Measurements from ENCODE around the gene FAM83F.
A peak's percentile ranks its signal among the peaks of the same experiment; 100 is the strongest.
"Not testable (repeated sequence)": the region's sequence is repeated elsewhere in the genome, so short reads cannot be mapped to it uniquely, and the experiment has no call there.

The FAM83F gene

DNA sequence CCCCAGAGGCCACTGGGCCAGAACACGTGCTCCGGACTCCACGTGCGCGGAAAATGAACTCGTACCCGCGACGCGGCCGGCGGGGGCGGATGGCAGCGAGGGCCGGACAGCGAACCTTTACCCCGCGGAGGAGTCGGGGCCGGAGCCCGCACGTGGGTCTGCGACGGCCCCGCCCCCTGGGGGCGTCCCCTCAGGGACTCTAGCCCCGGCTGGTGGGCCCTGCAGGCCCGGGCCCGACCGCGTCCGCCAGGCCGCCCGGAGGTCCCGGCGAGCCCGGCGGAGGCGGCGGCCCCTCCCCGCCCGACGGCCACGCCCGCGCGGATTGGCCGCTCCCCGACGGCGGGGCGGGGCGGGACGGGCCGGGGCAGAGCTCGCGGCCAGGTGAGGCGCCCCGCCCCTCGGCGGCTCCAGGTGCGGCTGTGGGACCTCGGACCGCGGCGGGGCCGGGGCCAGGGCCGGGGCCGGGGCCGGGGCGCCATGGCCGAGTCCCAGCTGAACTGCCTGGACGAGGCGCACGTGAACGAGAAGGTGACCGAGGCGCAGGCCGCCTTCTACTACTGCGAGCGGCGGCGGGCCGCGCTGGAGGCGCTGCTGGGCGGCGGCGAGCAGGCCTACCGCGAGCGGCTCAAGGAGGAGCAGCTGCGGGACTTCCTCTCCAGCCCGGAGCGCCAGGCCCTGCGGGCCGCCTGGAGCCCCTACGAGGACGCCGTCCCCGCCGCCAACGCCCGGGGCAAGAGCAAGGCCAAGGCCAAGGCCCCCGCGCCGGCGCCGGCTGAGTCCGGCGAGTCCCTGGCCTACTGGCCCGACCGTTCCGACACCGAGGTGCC, at the start of gene FAM83F:
TSS of gene FAM83F (plus strand) at position 389 of the 827 bp plus-strand sequence. CDS start at position 478, 89 bp downstream.
- peak; percentile 99 for DNase-seq (ENCODE audit: low spot score)

DNA sequence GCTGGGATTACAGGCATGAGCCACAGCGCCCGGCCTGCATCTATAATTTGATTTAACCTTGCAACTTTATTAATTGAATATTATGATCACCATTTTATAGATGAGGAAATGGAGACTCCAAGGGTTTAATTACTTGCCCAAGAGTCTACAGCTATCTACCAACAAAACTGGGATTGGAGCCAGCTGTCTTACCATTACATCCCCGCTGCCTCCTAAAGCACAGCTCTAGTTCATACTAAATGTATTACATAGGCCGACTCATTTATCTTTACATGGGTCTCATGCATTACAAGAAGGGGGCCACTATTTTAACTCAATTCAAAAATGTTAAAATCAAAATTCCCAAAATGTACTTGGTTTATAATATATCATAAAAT, 48.6 kb upstream of the FAM83F start:
- no peak for DNase-seq (ENCODE audit: low spot score)

DNA sequence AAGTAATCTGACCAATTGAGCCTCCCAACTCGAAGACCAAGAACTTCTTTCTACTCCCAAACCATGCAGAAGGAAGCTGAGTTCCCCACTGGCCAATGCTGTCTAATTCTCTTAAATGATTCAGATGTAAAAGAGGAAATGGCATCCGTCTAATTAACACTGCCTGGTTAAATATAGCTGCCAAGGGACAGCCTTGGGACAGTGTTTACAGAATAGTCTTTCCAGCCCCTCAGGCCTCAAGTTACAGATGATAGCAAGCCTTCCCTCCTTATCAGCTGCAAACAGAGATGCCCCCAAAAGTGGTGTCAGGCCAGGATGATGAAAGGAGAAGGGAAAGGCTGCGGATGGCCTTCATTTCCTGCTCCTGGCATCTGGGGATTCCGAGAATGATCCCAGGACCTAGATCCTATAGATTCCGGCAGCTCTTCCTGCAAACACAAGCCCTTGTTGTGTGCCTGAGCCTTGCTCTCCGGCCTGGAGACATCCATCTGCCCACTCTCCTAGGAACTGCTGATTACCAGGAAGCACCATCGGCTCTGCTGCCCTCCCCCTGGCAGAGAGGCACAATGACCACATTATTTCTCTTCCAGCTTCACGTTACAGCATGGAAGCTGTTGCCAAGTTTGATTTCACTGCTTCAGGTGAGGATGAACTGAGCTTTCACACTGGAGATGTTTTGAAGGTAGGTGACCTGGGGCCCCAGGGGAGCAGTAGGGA, 48.1 kb upstream of the FAM83F start:
- no peak for DNase-seq (ENCODE audit: low spot score)

DNA sequence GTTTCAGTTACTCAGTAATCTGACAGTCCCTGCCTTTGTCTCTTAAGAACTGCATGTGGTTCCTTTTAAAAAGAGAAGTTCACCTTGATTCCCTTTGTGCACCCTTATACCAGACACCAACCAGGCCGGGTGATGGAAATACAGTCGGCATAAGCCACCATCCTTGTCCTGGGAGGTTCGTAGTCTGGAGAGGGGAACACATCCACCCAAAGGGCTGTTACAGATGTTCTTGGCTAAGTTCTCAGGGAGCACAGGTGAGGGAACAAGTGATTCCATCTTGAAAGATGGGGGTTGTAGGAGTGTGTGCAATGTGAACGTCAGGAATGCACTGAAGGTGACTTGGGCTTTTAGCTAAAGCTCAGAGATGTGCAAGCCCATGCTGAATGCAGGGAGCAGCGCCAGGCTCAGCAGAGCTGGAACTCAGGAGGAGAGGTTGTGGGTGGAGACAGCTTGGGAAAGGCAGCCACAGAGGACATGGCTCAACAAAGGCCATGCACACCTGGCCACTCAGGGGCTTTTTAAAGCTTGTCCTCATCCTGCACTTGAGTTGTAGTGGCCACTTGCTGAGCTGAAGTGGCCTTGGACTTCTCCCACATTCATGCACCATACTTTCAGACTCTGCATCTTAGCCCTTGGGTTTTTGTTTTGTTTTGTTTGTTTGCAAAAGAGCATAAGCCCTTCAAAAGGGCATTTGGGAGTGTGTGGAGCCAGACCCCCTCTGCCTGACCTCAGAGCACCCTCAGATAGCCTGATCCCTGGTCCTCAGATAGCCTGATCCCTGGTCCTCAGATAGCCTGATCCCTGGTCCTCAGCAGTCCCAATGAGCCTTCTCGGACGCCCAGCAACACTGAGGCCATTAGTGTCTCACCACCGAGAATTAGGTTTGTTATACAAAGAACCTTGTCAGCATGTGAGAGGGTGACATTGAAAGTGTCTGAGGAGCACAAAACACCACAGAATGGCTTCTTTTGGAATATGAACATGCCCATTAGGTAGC, 47.2 kb upstream of the FAM83F start:
- no peak for DNase-seq (ENCODE audit: low spot score)

DNA sequence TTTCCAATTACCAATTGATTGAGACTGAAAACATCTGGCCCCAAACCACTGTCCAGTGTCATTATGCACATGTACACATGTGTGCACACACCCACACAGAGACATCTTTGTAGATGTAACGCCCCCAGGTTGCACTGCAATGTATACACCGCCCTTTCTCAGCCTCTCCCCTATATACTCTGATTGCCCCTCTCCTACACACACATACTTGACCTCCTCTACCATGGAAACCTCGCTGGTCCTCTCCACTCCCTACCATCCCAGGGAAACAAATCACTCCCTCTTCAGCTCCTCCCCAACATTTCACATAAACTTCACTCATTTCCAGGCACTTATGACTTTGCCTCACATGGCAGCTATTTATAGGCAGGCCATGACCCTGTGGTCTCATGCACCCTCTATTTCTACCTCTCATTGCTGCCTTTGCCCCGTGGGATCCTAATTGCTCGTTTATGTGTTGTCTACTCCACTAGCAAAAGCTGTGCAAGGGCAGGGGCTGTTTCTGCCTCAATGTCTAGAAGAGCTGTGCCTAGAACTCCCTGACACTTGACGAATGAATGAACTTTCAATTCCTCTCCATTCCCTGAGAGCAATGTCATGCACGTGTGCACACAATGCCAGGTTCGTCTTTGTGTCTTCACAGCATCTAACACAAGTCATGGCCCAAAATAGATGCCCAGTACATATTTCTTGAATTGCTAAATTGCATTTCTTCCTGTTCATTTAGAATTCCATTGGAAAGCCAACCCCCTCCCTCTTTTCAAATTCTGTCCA, 44.6 kb upstream of the FAM83F start:
- no peak for DNase-seq (ENCODE audit: low spot score)

DNA sequence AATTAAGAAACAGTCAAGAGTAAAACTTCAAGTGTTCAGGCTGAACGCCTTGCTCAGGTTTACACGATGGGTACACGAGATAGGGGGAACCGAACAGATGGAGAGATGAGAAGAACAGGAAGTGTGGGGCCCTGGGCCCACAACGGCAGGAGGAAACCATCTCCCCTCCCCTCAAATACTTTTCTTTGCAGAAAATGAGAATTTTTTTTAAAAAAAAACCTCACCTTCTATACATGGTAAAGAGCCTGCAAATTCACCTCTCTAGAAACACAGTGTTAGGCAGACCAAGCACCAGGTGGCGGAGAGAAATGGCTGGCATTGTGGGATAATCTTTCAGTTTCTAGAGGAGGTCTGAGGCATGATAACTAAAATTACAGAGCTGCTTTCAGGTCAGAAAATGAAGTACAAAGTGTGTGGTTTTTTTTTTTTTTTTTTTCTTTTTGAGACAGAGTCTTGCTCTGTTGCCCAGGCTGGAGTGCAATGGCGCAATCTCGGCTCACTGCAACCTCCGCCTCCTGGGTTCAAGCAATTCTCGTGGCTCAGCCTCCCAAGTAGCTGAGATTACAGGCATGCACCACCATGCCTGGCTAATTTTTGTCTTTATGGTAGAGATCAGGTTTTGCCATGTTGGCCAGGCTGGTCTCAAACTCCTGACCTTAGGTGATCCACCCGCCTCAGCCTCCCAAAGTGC, 43.0 kb upstream of the FAM83F start:
- not testable (repeated sequence) for DNase-seq (ENCODE audit: low spot score)

DNA sequence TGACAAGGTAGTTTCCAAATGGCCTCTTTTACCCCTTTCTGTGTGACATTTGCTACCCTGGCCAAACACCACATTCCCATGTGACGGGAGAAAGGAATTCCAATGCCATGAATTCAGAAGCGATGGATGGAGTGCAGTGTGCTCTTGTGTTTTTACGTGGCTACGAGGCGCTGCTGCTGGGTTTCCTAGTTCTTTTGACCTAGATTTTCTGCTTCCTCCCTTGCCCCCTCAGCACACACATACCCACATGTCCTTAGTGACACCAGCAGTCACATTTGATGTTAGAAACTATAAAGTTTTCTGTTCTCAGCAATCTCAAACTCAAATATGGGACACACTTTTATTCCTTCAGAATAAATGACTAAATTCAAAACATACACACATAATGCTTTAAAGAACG, 42.4 kb upstream of the FAM83F start:
- DNase-seq (ENCODE audit: low spot score): no peak

DNA sequence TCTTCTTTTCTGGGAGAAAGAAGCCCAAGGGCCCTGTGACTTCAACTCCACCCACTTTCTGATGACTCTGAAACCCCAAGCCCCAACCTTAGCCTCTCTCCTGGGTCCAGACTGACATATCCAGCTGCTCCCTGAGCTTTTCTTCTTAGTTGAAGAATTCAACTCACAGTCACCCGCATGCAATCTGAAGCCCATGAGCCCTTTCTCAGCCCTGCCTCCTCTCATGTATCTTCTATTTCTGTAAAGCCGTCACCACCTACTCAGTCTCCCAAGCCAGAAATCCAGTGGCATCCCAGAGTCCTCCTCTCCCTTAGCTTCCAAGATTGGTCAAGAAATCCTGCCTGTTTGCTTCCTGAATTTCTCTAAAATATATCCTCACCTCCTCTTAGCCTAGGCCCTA, 41.7 kb upstream of the FAM83F start:
- DNase-seq (ENCODE audit: low spot score): no peak

DNA sequence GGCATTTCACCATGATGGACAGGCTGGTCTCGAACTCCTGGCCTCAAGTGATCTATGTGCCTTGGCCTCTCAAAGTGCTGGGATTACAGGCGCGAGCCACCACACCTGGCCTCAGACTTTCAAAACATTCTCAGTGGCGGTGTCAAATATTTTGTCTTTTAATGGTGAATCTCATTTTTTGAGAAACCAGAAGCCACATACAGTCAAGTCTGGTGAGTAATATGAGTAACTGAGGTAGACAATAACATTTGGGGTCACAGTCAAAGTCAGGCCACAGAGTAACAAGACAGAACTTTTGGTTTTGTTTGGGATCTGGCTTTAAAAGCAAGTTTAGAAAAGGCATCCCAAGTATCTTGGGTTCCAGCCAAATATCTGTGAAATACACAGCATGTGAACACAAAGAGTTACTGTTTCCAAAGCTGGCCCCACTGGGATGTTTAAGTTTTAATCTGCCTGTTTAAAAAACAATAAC, 40.1 kb upstream of the FAM83F start:
- DNase-seq (ENCODE audit: low spot score): no peak

DNA sequence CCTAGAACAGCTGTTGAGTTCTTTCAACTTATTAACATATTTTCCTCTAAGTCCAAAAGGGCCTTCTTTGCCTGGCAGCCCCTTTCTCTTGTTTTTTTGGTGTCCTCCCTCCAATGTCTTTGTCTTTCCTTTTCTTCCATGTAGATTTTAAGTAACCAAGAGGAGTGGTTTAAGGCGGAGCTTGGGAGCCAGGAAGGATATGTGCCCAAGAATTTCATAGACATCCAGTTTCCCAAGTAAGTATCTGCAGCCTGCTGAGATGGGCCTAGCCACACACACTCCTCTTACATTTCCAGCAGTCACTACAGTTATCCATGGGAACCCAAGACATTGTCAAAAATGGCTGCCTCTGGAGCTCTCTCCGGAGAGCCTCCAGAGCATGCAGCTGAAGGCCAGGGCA, 39.1 kb upstream of the FAM83F start:
- DNase-seq (ENCODE audit: low spot score): no peak

DNA sequence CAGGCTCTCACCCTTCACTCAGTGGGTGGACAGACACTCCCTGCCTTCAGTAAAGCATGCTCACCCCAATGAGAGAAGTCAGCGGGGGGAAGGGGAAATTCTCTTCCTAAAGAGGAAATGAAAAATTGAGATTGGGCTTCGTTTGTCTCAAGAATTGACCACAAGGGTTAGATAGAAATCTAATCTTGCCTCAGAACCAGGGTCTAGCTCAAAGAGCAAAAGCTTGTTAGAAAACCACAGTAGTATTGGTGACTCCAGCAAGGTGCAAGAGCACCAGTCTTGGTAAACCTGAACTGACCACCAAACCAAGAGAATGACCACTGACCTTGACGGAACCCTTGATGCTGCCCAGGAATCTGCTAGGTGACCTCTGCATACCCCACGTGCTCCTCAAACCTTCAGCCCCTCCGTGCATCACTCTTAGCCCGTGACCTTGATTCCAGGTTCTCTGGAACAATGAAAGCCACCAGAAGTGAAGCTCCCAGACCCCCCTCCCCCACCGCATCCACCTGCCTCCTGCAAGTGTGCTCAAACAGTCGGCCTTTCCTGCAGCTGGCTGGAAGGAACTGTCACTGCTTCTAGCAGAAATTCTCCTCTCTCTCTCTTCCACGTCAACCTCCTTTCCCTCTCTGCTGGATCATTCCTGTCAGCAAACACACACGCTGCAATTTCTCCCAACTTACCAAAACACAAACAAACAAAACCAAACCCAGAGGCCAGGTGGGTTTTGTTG, 37.7 kb upstream of the FAM83F start:
- DNase-seq (ENCODE audit: low spot score): no peak

DNA sequence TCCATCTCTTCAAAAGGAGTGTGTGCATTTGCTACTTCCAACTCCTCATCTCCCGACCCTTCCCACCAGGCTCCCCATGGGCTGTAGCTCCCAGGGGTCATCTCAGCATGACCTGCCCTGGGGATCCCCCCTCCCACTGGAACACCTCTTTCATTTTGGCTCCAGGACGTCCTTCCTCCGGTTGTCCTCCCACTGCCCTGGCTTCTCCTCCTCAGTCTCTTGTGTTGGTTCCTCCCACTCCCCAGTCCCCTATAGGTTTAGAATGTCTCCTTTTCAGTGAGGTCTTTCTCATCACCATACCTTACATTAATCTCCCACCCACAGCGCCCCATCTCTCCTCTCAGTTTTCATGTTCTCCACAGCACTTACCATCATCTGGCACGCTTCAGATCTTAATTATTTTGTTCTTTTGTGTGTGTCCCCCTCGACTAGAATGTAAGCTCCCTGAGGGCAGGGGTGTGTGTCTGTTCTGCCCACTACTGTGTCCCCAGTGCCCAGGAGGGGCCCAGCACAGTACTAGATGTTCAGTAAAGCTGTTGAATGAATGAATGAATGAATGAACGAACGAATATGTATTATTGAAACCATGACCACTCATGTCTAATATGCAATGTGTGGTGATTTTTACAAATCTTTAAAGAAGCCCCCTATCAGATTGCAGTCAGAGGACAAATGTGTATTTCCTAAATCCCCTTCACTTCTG, 36.6 kb upstream of the FAM83F start:
- DNase-seq (ENCODE audit: low spot score): no peak

DNA sequence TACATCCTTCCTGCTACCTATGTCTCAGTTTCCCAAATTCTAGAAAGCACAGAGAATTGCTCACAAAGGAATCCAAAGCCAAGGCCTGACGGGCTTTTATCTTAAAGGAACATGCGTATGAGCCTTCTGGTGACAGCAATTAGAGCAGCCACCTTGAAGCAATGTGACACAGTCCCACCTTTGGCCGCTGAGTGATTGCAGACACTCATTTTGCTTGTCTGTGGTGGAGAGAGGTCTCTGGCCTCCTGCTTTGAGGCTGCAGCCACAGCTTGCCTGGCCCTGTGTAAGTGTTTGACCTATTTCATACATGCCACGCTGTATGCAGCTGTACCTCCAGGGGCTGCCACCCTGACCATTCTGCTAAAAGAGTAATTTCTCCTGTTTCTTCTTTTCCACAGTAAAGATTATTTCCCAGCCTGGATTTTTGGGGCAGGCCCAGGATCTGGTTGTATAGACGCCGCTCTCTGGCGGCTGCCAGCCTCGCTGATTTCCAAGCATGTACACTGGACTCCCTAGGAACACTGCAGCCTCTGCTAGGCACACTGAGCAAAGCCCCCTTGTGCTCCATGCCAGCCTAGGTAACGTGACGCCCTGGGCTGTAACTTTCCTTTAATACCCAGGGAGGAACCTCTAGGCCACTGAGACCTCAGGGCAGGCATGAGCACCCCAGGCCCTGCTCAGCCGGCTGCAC, 35.7 kb upstream of the FAM83F start:
- DNase-seq (ENCODE audit: low spot score): no peak

DNA sequence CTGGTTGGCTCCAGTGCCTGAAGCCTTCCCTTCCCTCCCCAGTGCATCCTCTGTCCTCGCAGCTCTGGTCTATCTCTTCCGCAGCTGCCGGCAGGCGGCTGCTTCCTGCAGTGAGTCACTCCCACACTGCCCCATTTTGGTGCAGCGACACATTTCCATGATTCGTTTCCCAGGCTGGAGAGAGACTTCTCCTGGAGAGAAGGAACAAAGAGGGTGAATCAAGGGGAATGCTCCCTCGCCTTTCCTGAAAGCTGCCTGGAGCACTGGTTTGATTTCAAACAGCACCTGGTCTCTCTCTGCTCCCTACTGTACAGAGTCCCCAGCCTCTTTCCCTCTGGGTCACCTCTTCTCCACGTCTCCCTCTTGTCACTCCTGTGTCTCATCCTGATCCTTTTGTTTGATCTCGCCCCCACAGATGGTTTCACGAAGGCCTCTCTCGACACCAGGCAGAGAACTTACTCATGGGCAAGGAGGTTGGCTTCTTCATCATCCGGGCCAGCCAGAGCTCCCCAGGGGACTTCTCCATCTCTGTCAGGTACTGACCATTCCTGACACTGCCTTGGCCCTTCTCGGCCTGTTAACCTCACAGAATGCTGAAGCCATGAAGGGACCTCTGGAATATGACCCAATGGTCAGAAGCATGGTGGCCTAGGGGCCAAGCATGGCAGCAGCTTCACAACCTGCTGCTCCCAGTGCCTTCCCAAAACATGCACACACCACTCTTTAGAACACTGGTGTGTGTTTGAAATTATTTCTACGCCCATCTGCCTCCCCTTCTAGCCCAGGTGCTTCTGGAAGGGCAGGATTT, 34.9 kb upstream of the FAM83F start, which contains the start of gene TMA7B:
TSS of gene TMA7B (plus strand) at position 758 of the 808 bp plus-strand sequence. CDS start 3,978 bp downstream, outside the sequence.
- peak; percentile 62 for DNase-seq (ENCODE audit: low spot score)

DNA sequence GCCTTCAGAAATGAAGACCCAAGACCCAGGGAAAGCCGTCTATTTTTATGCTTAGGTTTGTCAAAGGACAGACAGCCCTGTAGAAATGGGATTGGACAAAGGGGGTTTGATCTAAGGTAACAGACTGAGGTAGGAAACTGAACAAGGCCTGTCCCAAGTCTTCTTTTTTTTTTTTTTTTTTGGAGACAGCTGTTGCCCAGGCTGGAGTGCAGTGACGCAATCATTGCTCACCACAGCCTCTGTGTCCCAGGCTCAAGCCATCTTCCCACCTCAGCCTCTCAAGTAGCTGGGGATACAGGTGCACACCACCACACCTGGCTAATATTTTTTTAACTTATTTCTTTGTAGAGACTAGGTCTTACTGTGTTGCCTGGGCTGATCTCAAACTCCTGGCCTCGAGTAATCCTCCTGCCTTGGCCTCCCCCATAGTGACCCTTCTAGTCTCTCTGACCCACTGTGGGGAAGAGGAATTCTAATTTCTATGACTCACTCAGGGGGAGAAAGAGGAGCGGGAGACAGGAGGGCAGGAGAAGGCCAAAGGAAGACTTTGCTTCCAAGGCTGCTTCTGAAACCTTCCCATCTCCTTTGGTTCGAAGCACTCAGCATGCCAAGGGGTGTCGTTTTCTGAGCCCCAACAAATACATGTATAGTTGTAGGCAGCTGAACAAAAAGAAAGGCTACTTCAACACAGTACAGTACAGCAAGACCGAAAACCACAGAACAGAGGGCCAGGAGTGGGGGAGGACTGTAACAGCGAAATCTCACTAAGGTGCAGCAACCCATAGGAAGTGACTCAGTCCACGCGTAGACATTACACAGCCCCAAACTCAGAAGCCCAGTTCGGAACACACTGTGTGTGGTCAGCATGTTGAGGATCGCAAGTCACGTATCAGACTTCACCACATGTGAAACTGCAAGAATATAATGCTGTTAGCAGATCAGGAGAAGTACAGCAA, 33.7 kb upstream of the FAM83F start:
- no peak for DNase-seq (ENCODE audit: low spot score)

DNA sequence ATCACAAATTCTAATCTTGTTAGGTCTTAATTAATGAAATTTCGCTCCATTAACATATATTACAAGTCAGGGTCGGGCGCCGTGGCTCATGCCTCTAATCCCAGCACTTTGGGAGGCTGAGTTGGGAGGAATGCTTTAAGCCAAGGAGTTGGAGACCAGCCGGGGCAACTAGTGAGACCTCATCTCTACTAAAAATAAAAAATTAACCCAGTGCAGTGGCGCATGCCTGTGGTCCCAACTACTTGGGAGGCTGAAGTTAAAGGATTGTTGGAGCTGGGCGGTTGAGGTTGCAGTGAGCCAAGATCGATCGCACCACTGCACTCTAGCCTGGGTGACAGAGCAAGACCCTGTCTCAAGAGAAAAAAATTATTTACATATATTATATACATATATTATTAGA, 32.7 kb upstream of the FAM83F start:
- DNase-seq (ENCODE audit: low spot score): no peak

DNA sequence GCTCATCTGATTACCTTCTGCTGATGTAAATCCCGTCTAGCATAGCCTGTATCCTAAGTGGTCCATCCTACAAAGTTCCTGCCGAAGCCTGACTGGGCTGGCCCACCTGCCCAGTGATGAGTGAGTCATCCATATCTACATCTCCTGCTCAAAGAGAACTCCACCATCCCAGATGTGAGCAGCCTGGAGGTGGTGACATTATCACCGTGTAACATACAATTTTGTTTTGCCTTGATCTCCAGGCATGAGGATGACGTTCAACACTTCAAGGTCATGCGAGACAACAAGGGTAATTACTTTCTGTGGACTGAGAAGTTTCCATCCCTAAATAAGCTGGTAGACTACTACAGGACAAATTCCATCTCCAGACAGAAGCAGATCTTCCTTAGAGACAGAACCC, 29.0 kb upstream of the FAM83F start:
- no peak for DNase-seq (ENCODE audit: low spot score)
